CD14-positive monocyte (primary cell): ENCODE measurements around the gene VAV1. TPM values are rescaled to one million over a fixed set of nuclear protein-coding genes. Genes with fewer than 3 reads are reported as not detected.

Experiments used
- DNase-seq, 3 donors: peaks; one replicate each; pipeline ENCODE4 v3.0.0-alpha.2; 2011 to 2022
- H2AFZ ChIP-seq: 2 replicates; pipeline ENCODE4 v1.6.0; 2012; ENCODE audit warnings: mild to moderate bottlenecking, low read depth, low read length, inconsistent platforms; ENCODE audit not compliant: insufficient read depth, poor library complexity, severe bottlenecking
- H3K27ac ChIP-seq, 2 donors: 1 replicate in 1 of 2; 2 replicates in 1 of 2; pipeline ENCODE4 v1.5.1; 2012 to 2013; ENCODE audit warnings: low read length in 2 of 2, control low read depth in 1 of 2, inconsistent platforms in 1 of 2, low read depth in 1 of 2, mild to moderate bottlenecking in 1 of 2
- H3K27me3 ChIP-seq, 2 donors: one replicate each; pipeline versions ENCODE4 v1.6.0 to v1.6.1; 2011 to 2013; ENCODE audit warnings: low read length in 2 of 2; ENCODE audit not compliant: control insufficient read depth in 2 of 2, insufficient read depth in 2 of 2
- H3K36me3 ChIP-seq, 2 donors: replicated peaks in 1 of 2; 1 replicate in 1 of 2; 2 replicates in 1 of 2; pipeline versions ENCODE4 v1.5.1 to v1.6.1; 2012 to 2013; ENCODE audit warnings: low read length in 2 of 2, control low read depth in 1 of 2, inconsistent platforms in 1 of 2, mild to moderate bottlenecking in 1 of 2; ENCODE audit not compliant: insufficient read depth in 2 of 2, control insufficient read depth in 1 of 2
- H3K4me1 ChIP-seq, 2 donors: 1 replicate in 1 of 2; 2 replicates in 1 of 2; pipeline versions ENCODE4 v1.5.1 to v1.6.1; 2012 to 2013; ENCODE audit warnings: low read length in 2 of 2, control low read depth in 1 of 2, inconsistent platforms in 1 of 2, mild to moderate bottlenecking in 1 of 2, moderate library complexity in 1 of 2; ENCODE audit not compliant: insufficient read depth in 2 of 2, control insufficient read depth in 1 of 2
- H3K4me2 ChIP-seq: replicated peaks from 2 replicates; pipeline ENCODE3; 2012; ENCODE audit warnings: low read length, moderate library complexity, mild to moderate bottlenecking; ENCODE audit not compliant: poor library complexity, severe bottlenecking; ENCODE audit errors: extremely low read depth
- H3K4me3 ChIP-seq, 3 experiments: fragments of 200-600 bp in 1 of 3; sonication (generic) in 1 of 3; replicated peaks in 1 of 3; 1 replicate in 2 of 3; 2 replicates in 1 of 3; pipeline ENCODE4 v1.5.1; 2011 to 2013; ENCODE audit warnings: low read length in 3 of 3, mild to moderate bottlenecking in 3 of 3, control low read depth in 2 of 3, low read depth in 2 of 3, inconsistent platforms in 1 of 3, moderate library complexity in 1 of 3
- H3K79me2 ChIP-seq: 2 replicates; pipeline ENCODE4 v1.6.0; 2012; ENCODE audit warnings: mild to moderate bottlenecking, control low read depth, inconsistent platforms, low read length, moderate library complexity; ENCODE audit not compliant: insufficient read depth
- H3K9ac ChIP-seq: 2 replicates; pipeline ENCODE4 v1.6.0; 2017; ENCODE audit warnings: low read length, mild to moderate bottlenecking; ENCODE audit not compliant: insufficient read depth, poor library complexity, severe bottlenecking
- H3K9me3 ChIP-seq, 2 donors: replicated peaks in 1 of 2; 1 replicate in 1 of 2; 2 replicates in 1 of 2; pipeline versions ENCODE4 v1.5.1 to v1.6.1; 2012 to 2013; ENCODE audit warnings: low read length in 2 of 2, control low read depth in 1 of 2; ENCODE audit not compliant: control insufficient read depth in 1 of 2, insufficient read depth in 1 of 2
- H4K20me1 ChIP-seq: 2 replicates; pipeline ENCODE4 v1.6.0; 2012; ENCODE audit warnings: mild to moderate bottlenecking, low read length, control low read depth, moderate library complexity; ENCODE audit not compliant: insufficient read depth
- H3K27ac Mint-ChIP-seq, 7 donors: one replicate each; pipeline ENCODE4 v1.8.0; 2020; ENCODE audit warnings: mild to moderate bottlenecking in 7 of 7, mixed read lengths in 7 of 7, moderate library complexity in 6 of 7, inconsistent platforms in 2 of 7
- H3K27me3 Mint-ChIP-seq, 3 donors: one replicate each; pipeline ENCODE4 v1.8.0; 2021 to 2022; ENCODE audit warnings: low read depth in 3 of 3, mild to moderate bottlenecking in 3 of 3, mixed read lengths in 3 of 3, moderate library complexity in 3 of 3, inconsistent platforms in 1 of 3
- H3K36me3 Mint-ChIP-seq, 2 donors: one replicate each; pipeline ENCODE4 v1.8.0; 2020; ENCODE audit warnings: mixed read lengths in 2 of 2, inconsistent platforms in 1 of 2, mild to moderate bottlenecking in 1 of 2
- H3K4me1 Mint-ChIP-seq: one replicate; pipeline ENCODE4 v1.8.0; 2020; ENCODE audit warnings: mild to moderate bottlenecking, mixed read lengths
- H3K4me3 Mint-ChIP-seq, 2 donors: one replicate each; pipeline ENCODE4 v1.8.0; 2020; ENCODE audit warnings: mild to moderate bottlenecking in 2 of 2, mixed read lengths in 2 of 2, moderate library complexity in 1 of 2
- H3K9me3 Mint-ChIP-seq, 7 donors: one replicate each; pipeline ENCODE4 v1.8.0; 2020 to 2022; ENCODE audit warnings: mixed read lengths in 7 of 7, mild to moderate bottlenecking in 6 of 7, moderate library complexity in 6 of 7, inconsistent platforms in 2 of 7
- CTCF ChIP-seq: fragments of 200-600 bp; IDR thresholded peaks from one replicate; pipeline ENCODE4 v1.8.0; 2022; ENCODE audit warnings: antibody characterized with exemption, mild to moderate bottlenecking
- WGBS: methylation state at CpG from one replicate; pipeline ENCODE4 v1.1.5; 2013; ENCODE audit warnings: missing lambda C conversion rate; ENCODE audit not compliant: insufficient coverage; 5-methylcytosine and 5-hydroxymethylcytosine counted together
- intact Hi-C, 2 donors: fragments of 100-400 bp; cut with micrococcal nuclease; formaldehyde crosslinking; loops; one replicate each; pipeline versions ENCODE4 v1.15.0 to v1.15.1; 2023
- polyA plus RNA-seq, 3 donors: library from polyadenylated mRNA; depleted of rRNA in 1 of 3; unstranded in 2 of 3; stranded (reverse) in 1 of 3; fragments of 300-500 nt in 2 of 3; fragments of >200 nt in 1 of 3; fragmentation: Illumina TruSeq in 2 of 3; gene quantifications; 1 replicate in 2 of 3; 2 replicates in 1 of 3; pipeline ENCODE4 v1.2.3, GENCODE V29; 2012 to 2021

Gene VAV1
- polyA plus RNA-seq, 3 donors = 21.3 to 81.2 (median 30.2) TPM

- peaks cover 0 to 19% of the 10 kb centered on the region in 2 donors for H3K36me3 ChIP-seq
- Mint-ChIP-seq H3K4me1 (peaks cover 75% of the 10 kb centered on the region), H3K27me3 (peaks cover 0 to 2% (median 2%) of the 10 kb centered on the region in 3 donors), H3K4me3 (peak overlapping the region in 1 of 2 donors; percentile 22), H3K36me3 (peaks cover 34 to 55% of the 10 kb centered on the region in 2 donors), H3K27ac (peak overlapping the region in 5 of 7 donors; percentile 12 to 92 (median 36)), H3K9me3 (peaks cover 11 to 20% (median 16%) of the 10 kb centered on the region in 7 donors)
- 77% methylated on average over 2 of the region's 8 CpGs for WGBS
- H3K79me2 ChIP-seq = peaks cover 5% of the 10 kb centered on the region
- no peaks in the 10 kb centered on the region for H3K27me3 ChIP-seq
- no peak overlapping the region for H3K9ac ChIP-seq
- no peak overlapping the region for H3K4me3 ChIP-seq
- no peak for TF ChIP-seq CTCF
- peaks cover 8% of the 10 kb centered on the region in 2 donors for H3K9me3 ChIP-seq
- H4K20me1 ChIP-seq = no peaks in the 10 kb centered on the region
- no peak overlapping the region for H3K27ac ChIP-seq
- H3K4me2 ChIP-seq = no peak overlapping the region
- intact Hi-C loops = no loop called here
- DNase-seq = peak in 1 of 3 donors; percentile 15
- peaks cover 72 to 78% of the 10 kb centered on the region in 2 donors for H3K4me1 ChIP-seq
- H2AFZ ChIP-seq = no peak overlapping the region
These were observed 118.4 kb downstream of the VAV1 start for GRCh38 chr19:6890938-6891337.

DNA sequence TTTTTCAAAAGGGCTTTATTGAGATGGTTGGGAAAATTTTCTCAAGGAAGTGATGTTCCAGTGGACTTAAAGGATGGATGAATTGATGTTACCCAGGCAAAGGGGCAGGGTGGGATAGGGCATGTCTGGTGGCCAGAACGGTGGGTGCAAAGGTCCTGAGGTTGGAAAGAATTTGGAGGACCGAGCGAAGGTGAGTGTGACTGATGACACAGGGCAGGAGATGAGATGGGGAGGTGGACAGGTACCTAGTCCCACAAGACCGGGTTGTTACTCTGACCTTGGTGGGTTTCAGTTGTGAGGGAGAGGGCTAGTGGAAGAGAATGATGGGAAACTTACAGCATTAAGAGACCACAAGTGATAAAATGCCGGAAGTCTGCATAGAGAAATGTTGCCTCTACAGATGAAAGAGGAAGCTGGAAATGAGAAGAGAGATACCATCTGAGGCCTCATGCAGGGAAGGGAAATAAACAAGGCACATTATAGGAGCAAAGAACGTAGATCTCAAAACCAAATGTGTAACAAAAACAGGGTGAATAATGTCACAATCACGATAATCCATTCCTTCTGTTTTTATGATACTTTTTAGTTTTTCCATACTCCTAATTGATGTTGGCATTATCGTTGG is 119.4 kb downstream of the VAV1 start:
- H4K20me1 ChIP-seq = no peaks in the 10 kb centered on the region
- peak overlapping the region; percentile 76 for H2AFZ ChIP-seq
- peak overlapping the region in 1 of 3 experiments; percentile 49 for H3K4me3 ChIP-seq
- no peaks in the 10 kb centered on the region for H3K27me3 ChIP-seq
- no peak for TF ChIP-seq CTCF
- H3K4me3 Mint-ChIP-seq = peak overlapping the region; percentile 11 to 85
- H3K36me3 Mint-ChIP-seq = peaks cover 43 to 64% of the 10 kb centered on the region in 2 donors
- no peak overlapping the region for H3K9ac ChIP-seq
- H3K27me3 Mint-ChIP-seq = peaks cover 0 to 2% (median 0%) of the 10 kb centered on the region in 3 donors
- peaks cover 62 to 69% of the 10 kb centered on the region in 2 donors for H3K4me1 ChIP-seq
- intact Hi-C loops = no loop called here
- H3K9me3 Mint-ChIP-seq = peaks cover 15 to 24% (median 22%) of the 10 kb centered on the region in 7 donors
- peak in 2 of 3 donors; percentile 49 to 57 for DNase-seq
- peaks cover 2 to 28% of the 10 kb centered on the region in 2 donors for H3K36me3 ChIP-seq
- 5% methylated on average over 4 of the region's 8 CpGs for WGBS
- peak overlapping the region; percentile 56 for H3K4me2 ChIP-seq
- peaks cover 67% of the 10 kb centered on the region for H3K4me1 Mint-ChIP-seq
- H3K79me2 ChIP-seq = peaks cover 5% of the 10 kb centered on the region
- peaks cover 10 to 18% of the 10 kb centered on the region in 2 donors for H3K9me3 ChIP-seq
- H3K27ac Mint-ChIP-seq = peak overlapping the region; percentile 89 to 95 (median 92)
- peak overlapping the region; percentile 37 to 79 for H3K27ac ChIP-seq
